Smooth muscle cell of bladder (primary cell): ENCODE measurements around the gene SCO1. TPM values are rescaled to one million over a fixed set of nuclear protein-coding genes. Genes with fewer than 3 reads are reported as not detected.

Experiments used
- total RNA-seq: library from RNA; depleted of rRNA; stranded (reverse); fragments of >200 nt; gene quantifications from 2 replicates; pipeline ENCODE4 v1.2.3, GENCODE V29; 2014

The SCO1 gene
- total RNA-seq: 20.8 and 27.8 TPM in 2 replicates

DNA sequence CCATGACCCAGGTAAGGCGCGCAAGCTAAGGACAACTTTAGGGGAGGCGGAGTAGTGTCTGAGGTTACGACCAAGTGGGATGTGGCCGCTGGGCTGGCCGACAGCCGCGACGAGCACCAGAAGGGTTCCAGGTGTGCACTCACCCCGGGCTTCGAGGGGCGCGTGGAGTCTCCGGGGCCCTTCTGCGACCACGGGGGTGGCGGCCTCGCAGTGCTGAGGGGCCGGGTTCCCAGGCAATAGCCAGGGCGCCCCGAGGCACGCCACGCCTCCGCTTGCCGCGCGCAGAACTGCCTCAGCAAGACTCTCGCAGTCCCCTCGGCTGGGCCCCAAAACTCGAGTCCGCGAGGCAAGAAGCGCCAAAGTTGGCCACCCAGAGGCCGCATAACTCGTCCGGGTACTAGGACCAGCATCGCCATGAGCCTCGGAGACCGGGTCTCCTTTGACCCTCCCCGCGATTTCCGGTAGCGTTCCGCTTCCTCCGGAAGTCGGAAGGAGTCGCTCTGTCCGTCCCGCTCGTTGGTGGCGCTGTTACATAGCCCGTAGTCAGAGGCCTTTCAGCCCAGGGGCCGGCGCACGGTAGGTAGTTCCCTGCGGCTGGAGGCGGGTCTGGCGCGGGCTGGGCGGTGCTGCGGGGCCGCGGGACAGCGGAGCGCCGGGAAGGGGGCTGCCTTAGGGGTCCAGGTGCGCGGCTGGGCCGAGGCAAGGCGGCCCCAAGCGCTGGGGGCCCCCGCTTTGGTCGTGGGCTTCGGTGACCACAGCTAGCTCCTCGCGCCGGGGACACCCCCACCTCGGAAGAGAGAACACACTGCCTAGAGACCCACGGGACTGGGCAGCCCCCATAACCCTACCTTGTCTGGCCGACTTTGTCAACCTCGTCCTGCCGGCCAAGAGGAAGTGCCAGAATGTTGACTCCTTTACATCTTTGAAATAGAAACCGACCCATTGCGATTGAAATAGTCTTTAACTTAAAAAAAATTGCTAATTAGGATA is at the start of gene SCO1, which contains the start of gene ADPRM:
TSS of gene SCO1 (minus strand) at position 442 of the 990 bp plus-strand sequence. CDS start at position 416, 26 bp downstream.
TSS of gene ADPRM (plus strand) at position 503 of the 990 bp plus-strand sequence. CDS start 7,333 bp downstream, outside the sequence.

DNA sequence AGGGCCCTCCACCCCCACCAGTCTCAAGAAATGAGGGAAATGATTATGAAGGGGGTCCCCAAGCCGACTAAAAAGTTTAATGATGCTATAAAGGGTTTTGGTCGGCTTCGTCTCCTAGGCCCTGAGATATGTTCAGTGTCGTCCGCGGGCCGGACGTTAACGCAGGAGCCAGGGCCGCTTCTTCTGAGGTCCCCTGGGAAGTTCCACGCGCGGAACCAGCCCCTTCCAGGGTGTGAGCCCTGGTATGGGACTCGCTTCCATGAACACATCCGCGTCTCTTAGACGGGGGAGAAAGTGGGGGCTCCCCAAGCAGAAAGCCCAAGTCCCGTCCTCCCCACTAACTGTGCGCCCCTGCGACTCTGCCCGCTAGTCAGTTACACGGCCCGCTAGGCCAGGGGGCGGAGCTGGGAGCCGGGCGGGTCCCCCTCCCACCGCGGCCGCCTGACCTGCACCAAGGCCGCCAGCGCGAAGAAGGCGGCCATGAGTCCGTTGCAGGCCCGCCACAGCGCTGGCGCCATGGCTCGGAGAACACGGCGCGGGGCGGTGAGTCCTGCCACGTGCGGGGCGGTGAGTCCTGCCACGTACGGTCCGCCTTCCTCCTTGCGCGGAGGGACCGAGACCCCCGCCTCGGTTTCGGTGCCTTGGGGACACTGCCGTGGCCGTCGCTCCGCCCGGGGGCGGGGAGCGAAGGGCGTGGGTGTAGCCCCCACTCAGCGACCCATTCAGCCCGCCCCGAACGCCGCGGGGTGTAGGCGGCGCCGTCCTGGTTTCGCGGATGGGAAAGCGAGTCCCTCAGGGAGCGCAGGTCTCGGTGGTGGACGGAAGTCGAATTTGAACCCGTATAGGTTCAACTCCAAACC is 32.2 kb upstream of the SCO1 start, which contains the start of gene TMEM220:
TSS of gene TMEM220 (minus strand) at position 690 of the 860 bp plus-strand sequence. CDS start at position 518, 172 bp downstream.

DNA sequence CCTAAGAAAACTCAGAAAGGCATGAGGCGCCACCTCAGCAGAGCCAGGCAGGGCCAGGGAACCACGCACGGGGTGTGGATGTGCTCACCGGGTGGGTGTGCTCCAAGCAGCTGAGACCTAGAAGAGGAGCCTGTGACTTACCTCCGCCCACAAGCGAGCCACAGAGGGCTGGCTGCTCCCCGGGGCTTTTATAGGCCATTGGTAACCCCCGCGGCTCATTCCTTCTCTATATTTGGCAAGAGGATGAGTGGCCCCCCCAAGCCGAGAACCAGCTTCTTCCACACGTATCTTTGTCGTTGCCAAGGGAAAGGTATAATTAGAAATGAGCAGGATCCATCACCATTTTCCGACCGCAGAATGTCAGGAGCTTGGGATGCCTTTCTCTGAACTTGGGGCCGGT is 40.2 kb downstream of the SCO1 start, which contains the start of gene MYH3:
TSS of gene MYH3 (minus strand) at position 162 of the 400 bp plus-strand sequence. CDS start 2,245 bp downstream, outside the sequence.

Other genes starting within 250 kb of the SCO1 start
- not detected in 2 replicates for gene MYH4, start 228.0 kb downstream of the SCO1 start, total RNA-seq
- 0.09 TPM in 1 of 2 replicates, not detected in the other for gene MYH1, start 179.0 kb downstream of the SCO1 start, total RNA-seq
- gene MYH2, start 147.9 kb downstream of the SCO1 start, total RNA-seq: under 0.01 and 0.46 TPM in 2 replicates
- gene MYH3, start 40.2 kb downstream of the SCO1 start, total RNA-seq: 0.43 and 1.1 TPM in 2 replicates
- 14.6 and 19.5 TPM in 2 replicates for gene ADPRM, start 61 bp upstream of the SCO1 start, total RNA-seq
- gene TMEM220, start 32.5 kb upstream of the SCO1 start, total RNA-seq: 2.4 and 3.8 TPM in 2 replicates
- not detected in 2 replicates for gene TMEM238L, start 106.6 kb upstream of the SCO1 start, total RNA-seq
- gene PIRT, start 140.6 kb upstream of the SCO1 start, total RNA-seq: not detected in 2 replicates